ENCODE data around the gene RS1.

RS1 gene

GRCh38 chrX:18591834-18592233, 80.1 kb downstream of the RS1 start:
- DNase-seq, result no peak

Measured in NCI-H1105 treated with DMSO at 0.1 percent for 48 hours (cell line).